H1 (cell line): ENCODE results near the gene NOP9. TPM values are rescaled to one million over a fixed set of nuclear protein-coding genes. Genes with fewer than 3 reads are reported as not detected.

Experiments used
- SRF ChIP-seq: IDR thresholded peaks from 2 replicates; pipeline ENCODE4 v1.6.1; 2011; ENCODE audit warnings: mild to moderate bottlenecking, low read depth, low read length, moderate library complexity
- polyA plus RNA-seq, 7 experiments: library from polyadenylated mRNA; depleted of rRNA in 3 of 7; stranded (reverse) in 5 of 7; unstranded in 2 of 7; fragments of >200 nt in 5 of 7; fragments of 200-250 nt in 2 of 7; gene quantifications; 1 replicate in 5 of 7; 2 replicates in 1 of 7; 4 replicates in 1 of 7; pipeline versions ENCODE4 v1.2.1 to v1.2.3, GENCODE V29; 2011 to 2013; ENCODE audit warnings: missing spikeins in 2 of 7, mixed read lengths in 2 of 7
- total RNA-seq: library from RNA; stranded (reverse); fragmentation: NEBNext Ultra II Directional; extraction: Animal tissue kit (Norgen Biotek cat#: 25700); gene quantifications from 2 replicates; pipeline ENCODE4 v1.2.1, GENCODE V29; 2021

NOP9 gene
- total and polyA plus RNA-seq, 2 of the 8 experiments (the other 6 are each of a cell fraction or from before 2014, with no cell fraction given), result 17.8 to 34.8 TPM

GRCh38 chr14:24256960-24257359 is 42.7 kb upstream of the NOP9 start (continued):
- TF ChIP-seq SRF, result no peak
